Spinal cord (tissue), 10 donors: ENCODE measurements around the gene ASB6. TPM values are rescaled to one million over a fixed set of nuclear protein-coding genes. Genes with fewer than 3 reads are reported as not detected.
"Not testable (repeated sequence)": the region's sequence is repeated elsewhere in the genome, so short reads cannot be mapped to it uniquely, and the experiment has no call there.

ENCODE experiments used
- DNase-seq, 6 donors: peaks; one replicate each; pipeline versions ENCODE4 v3.0.0 to v3.0.0-alpha.2; 2013 to 2015; ENCODE audit warnings: low spot score in 6 of 6, low read depth in 4 of 6
- H3K27ac ChIP-seq: one replicate; pipeline ENCODE4 v1.5.1; 2013; ENCODE audit warnings: low read depth, low read length, control low read depth
- H3K27me3 ChIP-seq: one replicate; pipeline ENCODE4 v1.6.1; 2013; ENCODE audit warnings: low read length; ENCODE audit not compliant: control insufficient read depth, insufficient read depth
- H3K36me3 ChIP-seq: one replicate; pipeline ENCODE4 v1.6.1; 2013; ENCODE audit warnings: low read length; ENCODE audit not compliant: control insufficient read depth, insufficient read depth
- H3K4me1 ChIP-seq: one replicate; pipeline ENCODE4 v1.6.1; 2013; ENCODE audit warnings: low read length; ENCODE audit not compliant: control insufficient read depth, insufficient read depth
- H3K4me3 ChIP-seq: one replicate; pipeline ENCODE4 v1.5.1; 2013; ENCODE audit warnings: low read depth, low read length, control low read depth
- H3K9me3 ChIP-seq: one replicate; pipeline ENCODE4 v1.6.1; 2013; ENCODE audit warnings: low read length; ENCODE audit not compliant: control insufficient read depth, insufficient read depth
- WGBS: methylation state at CpG from one replicate; pipeline ENCODE4 v1.1.5; 2013; ENCODE audit warnings: missing lambda C conversion rate; ENCODE audit not compliant: insufficient coverage; 5-methylcytosine and 5-hydroxymethylcytosine counted together
- polyA plus RNA-seq, 2 donors: library from polyadenylated mRNA; unstranded; fragments of 120-200 nt; gene quantifications; one replicate each; pipeline ENCODE4 v1.2.1, GENCODE V29; 2013; ENCODE audit not compliant: insufficient read length in 2 of 2
- total RNA-seq, 2 donors: library from RNA; depleted of rRNA in 1 of 2; stranded (reverse); fragments of 120-200 nt in 1 of 2; fragments of >200 nt in 1 of 2; gene quantifications; one replicate each; pipeline versions ENCODE4 v1.2.3 to v1.2.4, GENCODE V29; 2013 to 2014
- donor health status: healthy.

The ASB6 gene
- total and polyA plus RNA-seq, 4 donors, result 12.3 to 33.4 (median 21.1) TPM

- peaks cover 54% of the 10 kb centered on the region for H3K36me3 ChIP-seq
- no peak for DNase-seq
- WGBS, result 55% methylated on average over 12 of the region's 12 CpGs
- H3K4me1 ChIP-seq, result peaks cover 34% of the 10 kb centered on the region
- no peak overlapping the region for H3K27ac ChIP-seq
- no peak overlapping the region for H3K4me3 ChIP-seq
- no peaks in the 10 kb centered on the region for H3K9me3 ChIP-seq
- H3K27me3 ChIP-seq, result no peaks in the 10 kb centered on the region
Measured at GRCh38 chr9:129639756-129640085, 2.2 kb downstream of the ASB6 start.

GRCh38 chr9:129639034-129639630 is 2.8 kb downstream of the ASB6 start:
- DNase-seq, result no peak
- Histone ChIP-seq H3K27me3 (no peaks in the 10 kb centered on the region), H3K27ac (no peak overlapping the region), H3K4me1 (peaks cover 34% of the 10 kb centered on the region), H3K4me3 (no peak overlapping the region), H3K36me3 (peaks cover 60% of the 10 kb centered on the region), H3K9me3 (no peaks in the 10 kb centered on the region)
- WGBS, result 88% methylated on average over 12 of the region's 17 CpGs

- no peak for DNase-seq
- Histone ChIP-seq H3K9me3 (no peaks in the 10 kb centered on the region), H3K36me3 (peaks cover 72% of the 10 kb centered on the region), H3K27me3 (no peaks in the 10 kb centered on the region), H3K4me3 (no peak overlapping the region), H3K4me1 (peaks cover 34% of the 10 kb centered on the region), H3K27ac (no peak overlapping the region)
- WGBS, result 81% methylated on average over 29 of the region's 29 CpGs
Measured at GRCh38 chr9:129637673-129638439, 4.1 kb downstream of the ASB6 start.

GRCh38 chr9:129637102-129637501 is 4.8 kb downstream of the ASB6 start:
- H3K4me3 ChIP-seq, result no peak overlapping the region
- H3K4me1 ChIP-seq, result peaks cover 36% of the 10 kb centered on the region
- DNase-seq, result no peak
- no peak overlapping the region for H3K27ac ChIP-seq
- H3K9me3 ChIP-seq, result no peaks in the 10 kb centered on the region
- no peaks in the 10 kb centered on the region for H3K27me3 ChIP-seq
- H3K36me3 ChIP-seq, result peaks cover 78% of the 10 kb centered on the region
- WGBS, result 82% methylated on average over 9 of the region's 9 CpGs

GRCh38 chr9:129636343-129636742 is 5.6 kb downstream of the ASB6 start:
- peaks cover 84% of the 10 kb centered on the region for H3K36me3 ChIP-seq
- WGBS, result 96% methylated on average over 8 of the region's 10 CpGs

GRCh38 chr9:129635099-129636065 is 6.6 kb downstream of the ASB6 start:
- Histone ChIP-seq H3K27ac (no peak overlapping the region), H3K4me3 (no peak overlapping the region), H3K27me3 (no peaks in the 10 kb centered on the region), H3K36me3 (peaks cover 92% of the 10 kb centered on the region), H3K4me1 (peaks cover 43% of the 10 kb centered on the region), H3K9me3 (no peaks in the 10 kb centered on the region)
- 93% methylated on average over 30 of the region's 34 CpGs for WGBS
- DNase-seq, result no peak

More at GRCh38 chr9:129636343-129636742, 5.6 kb downstream of the ASB6 start:
- H3K4me1 ChIP-seq, result peaks cover 43% of the 10 kb centered on the region
- not testable (repeated sequence) for H3K27me3 ChIP-seq, H3K27ac ChIP-seq, DNase-seq, H3K4me3 ChIP-seq, H3K9me3 ChIP-seq

GRCh38 chr9:129633848-129634247 is 8.1 kb downstream of the ASB6 start:
- H3K9me3 ChIP-seq, result no peaks in the 10 kb centered on the region
- no peak overlapping the region for H3K4me3 ChIP-seq
- DNase-seq, result no peak
- WGBS, result 87% methylated on average over 13 of the region's 13 CpGs
- peaks cover 87% of the 10 kb centered on the region for H3K36me3 ChIP-seq
- no peak overlapping the region for H3K27ac ChIP-seq
- no peaks in the 10 kb centered on the region for H3K27me3 ChIP-seq
- H3K4me1 ChIP-seq, result peaks cover 31% of the 10 kb centered on the region

GRCh38 chr9:129633207-129633606 is 8.7 kb downstream of the ASB6 start:
- DNase-seq, result no peak
- no peaks in the 10 kb centered on the region for H3K27me3 ChIP-seq
- peaks cover 32% of the 10 kb centered on the region for H3K4me1 ChIP-seq
- peaks cover 81% of the 10 kb centered on the region for H3K36me3 ChIP-seq
- H3K4me3 ChIP-seq, result no peak overlapping the region
- H3K9me3 ChIP-seq, result no peaks in the 10 kb centered on the region
- no peak overlapping the region for H3K27ac ChIP-seq
- no CpG with 5 or more reads among the region's 4 CpGs for WGBS

GRCh38 chr9:129632460-129632859 is 9.5 kb downstream of the ASB6 start:
- Histone ChIP-seq H3K4me1 (peaks cover 39% of the 10 kb centered on the region), H3K36me3 (peaks cover 76% of the 10 kb centered on the region), H3K9me3 (no peaks in the 10 kb centered on the region), H3K27ac (no peak overlapping the region), H3K27me3 (no peaks in the 10 kb centered on the region), H3K4me3 (no peak overlapping the region)
- no CpG with 5 or more reads among the region's 13 CpGs for WGBS
- DNase-seq, result no peak
